ENCODE results near the gene RPP25L. TPM values are rescaled to one million over a fixed set of nuclear protein-coding genes. Genes with fewer than 3 reads are reported as not detected.

RPP25L gene
- total and polyA plus RNA-seq, 4 donors, result 6.0 to 17.3 (median 13.0) TPM

DNA sequence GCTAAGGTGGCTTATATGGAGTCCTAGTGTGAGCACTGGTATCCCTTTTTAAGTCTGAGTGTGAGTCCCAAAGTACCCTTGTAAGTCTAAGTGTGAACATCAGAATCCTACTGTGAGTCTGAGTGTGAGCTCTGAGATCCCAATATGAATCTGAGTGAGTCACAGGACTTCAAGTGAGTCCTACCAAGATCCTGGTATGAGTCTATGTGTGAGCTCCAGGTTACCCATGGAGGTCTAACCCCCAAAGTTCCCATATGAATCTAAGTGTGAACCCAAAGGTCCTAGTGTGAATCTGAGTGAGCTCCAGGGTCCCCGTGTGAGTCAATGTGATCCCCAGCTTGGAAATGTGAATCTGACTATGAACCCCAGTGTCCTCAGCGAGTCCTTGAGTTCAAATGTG, 24.6 kb downstream of the RPP25L start:
- Histone ChIP-seq H3K4me1 (ENCODE audit: control insufficient read depth in 1 of 2, insufficient read depth in 2 of 2, low read length in 2 of 2) (no peaks in the 10 kb centered on the region), H3K9me3 (ENCODE audit: control insufficient read depth, low read length) (no peaks in the 10 kb centered on the region), H3K36me3 (ENCODE audit: control insufficient read depth in 1 of 2, insufficient read depth in 2 of 2, low read length in 1 of 2) (no peaks in the 10 kb centered on the region), H3K4me3 (ENCODE audit: low read length in 2 of 2) (no peak overlapping the region), H3K27ac (ENCODE audit: low read depth in 1 of 2, low read length in 2 of 2) (no peak overlapping the region), H3K27me3 (ENCODE audit: control insufficient read depth in 1 of 2, insufficient read depth in 2 of 2, low read length in 1 of 2) (no peaks in the 10 kb centered on the region)
- ATAC-seq (ENCODE audit: low FRiP score) (no peak), DNase-seq (no peak)
- intact Hi-C loops (cut with DNase I), result no loop called here
- WGBS, 2 donors, result 53 to 61% methylated on average over 2 of the region's 2 CpGs

DNA sequence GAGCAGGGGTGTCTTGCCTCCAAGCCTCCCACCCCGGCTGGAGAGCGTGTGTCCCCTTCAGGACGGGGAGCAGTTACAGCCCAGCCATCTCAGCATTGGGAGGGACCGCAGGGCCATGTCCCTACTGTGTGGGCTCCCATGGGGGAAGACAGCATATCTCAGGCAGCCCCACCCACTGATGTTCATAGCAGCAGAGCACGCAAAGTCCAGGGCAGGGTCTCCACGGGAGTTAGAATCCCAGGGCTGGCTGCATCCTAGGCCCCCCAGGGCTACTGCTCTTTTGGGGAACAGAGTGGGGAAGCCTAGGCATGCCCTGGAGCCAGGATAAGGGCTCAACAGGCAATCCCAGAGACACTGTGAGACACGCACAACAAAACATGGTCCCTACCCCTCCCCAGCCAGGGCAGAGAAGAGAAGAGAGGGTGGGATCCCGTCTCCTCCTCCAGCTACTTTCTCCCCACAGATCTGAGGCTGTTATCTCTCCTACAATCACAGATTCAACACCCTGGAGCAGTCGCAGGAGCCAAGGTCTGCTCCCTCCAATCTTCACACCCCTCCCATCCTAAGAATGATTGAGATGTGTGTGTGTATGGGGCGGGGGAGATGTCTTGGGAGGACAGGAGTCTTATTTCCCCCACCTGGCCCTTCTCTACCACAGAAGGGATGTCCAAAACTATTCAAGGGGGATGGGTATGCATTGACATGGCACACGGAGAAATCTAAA, 25.8 kb downstream of the RPP25L start:
- no peak for ATAC-seq (ENCODE audit: low FRiP score)
- 22 to 31% methylated on average over 11 of the region's 11 CpGs for WGBS, 2 donors
- Histone ChIP-seq H3K4me1 (ENCODE audit: control insufficient read depth in 1 of 2, insufficient read depth in 2 of 2, low read length in 2 of 2) (no peaks in the 10 kb centered on the region), H3K4me3 (ENCODE audit: low read length in 2 of 2) (no peak overlapping the region), H3K36me3 (ENCODE audit: control insufficient read depth in 1 of 2, insufficient read depth in 2 of 2, low read length in 1 of 2) (no peaks in the 10 kb centered on the region), H3K27ac (ENCODE audit: low read depth in 1 of 2, low read length in 2 of 2) (no peak overlapping the region), H3K9me3 (ENCODE audit: control insufficient read depth, low read length) (no peaks in the 10 kb centered on the region), H3K27me3 (ENCODE audit: control insufficient read depth in 1 of 2, insufficient read depth in 2 of 2, low read length in 1 of 2) (no peaks in the 10 kb centered on the region)
- intact Hi-C loops (cut with DNase I), result no loop called here
- peak in 1 of 2 donors; percentile 10 for DNase-seq

DNA sequence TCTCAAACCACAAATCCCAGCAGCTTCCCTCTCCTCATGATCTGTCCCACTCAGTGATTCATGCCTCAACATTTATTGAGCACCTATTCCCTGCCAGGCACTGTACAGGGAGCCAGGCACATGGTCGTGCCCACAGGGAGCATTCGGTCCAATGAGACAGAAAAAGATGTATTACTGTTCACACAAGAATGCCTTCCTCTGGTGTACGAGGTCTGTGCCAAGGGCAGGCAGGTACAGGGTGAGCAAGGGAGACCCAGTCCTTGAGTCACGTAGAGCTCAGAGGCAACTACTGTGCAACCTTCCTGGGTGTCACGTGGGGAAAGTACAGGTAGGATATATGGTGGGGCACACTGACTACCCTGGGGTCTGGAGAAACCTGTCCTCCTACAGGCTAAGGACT, 26.9 kb downstream of the RPP25L start:
- Histone ChIP-seq H3K27me3 (ENCODE audit: control insufficient read depth in 1 of 2, insufficient read depth in 2 of 2, low read length in 1 of 2) (no peaks in the 10 kb centered on the region), H3K27ac (ENCODE audit: low read depth in 1 of 2, low read length in 2 of 2) (no peak overlapping the region), H3K4me3 (ENCODE audit: low read length in 2 of 2) (no peak overlapping the region), H3K4me1 (ENCODE audit: control insufficient read depth in 1 of 2, insufficient read depth in 2 of 2, low read length in 2 of 2) (no peaks in the 10 kb centered on the region), H3K9me3 (ENCODE audit: control insufficient read depth, low read length) (no peaks in the 10 kb centered on the region), H3K36me3 (ENCODE audit: control insufficient read depth in 1 of 2, insufficient read depth in 2 of 2, low read length in 1 of 2) (no peaks in the 10 kb centered on the region)
- 69 to 72% methylated on average over 5 of the region's 5 CpGs for WGBS, 2 donors
- ATAC-seq (ENCODE audit: low FRiP score) (no peak), DNase-seq (peak in 1 of 2 donors; percentile 14)
- intact Hi-C loops (cut with DNase I), result no loop called here

DNA sequence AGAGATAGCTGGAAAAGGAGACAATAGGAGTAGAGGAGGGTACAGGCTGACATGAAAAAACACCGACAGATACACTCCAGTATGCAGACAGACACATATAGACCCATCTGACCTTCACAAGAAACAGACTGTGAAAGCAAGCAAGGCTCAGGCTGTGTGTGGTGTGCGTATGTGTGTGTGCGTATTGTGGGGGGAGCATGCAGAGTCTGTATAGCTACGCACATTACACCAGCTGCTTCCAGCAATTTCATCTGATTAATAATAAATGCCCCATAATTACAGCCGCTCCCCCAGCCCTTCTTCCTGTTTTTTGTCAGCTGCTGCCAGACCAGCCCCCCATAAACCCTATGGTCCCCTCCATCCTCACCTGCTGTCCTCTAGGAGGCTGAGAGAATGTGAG, 29.1 kb downstream of the RPP25L start:
- ATAC-seq (ENCODE audit: low FRiP score) (no peak), DNase-seq (no peak)
- 97 to 98% methylated on average over 5 of the region's 5 CpGs for WGBS, 2 donors
- H3K27me3 ChIP-seq (ENCODE audit: control insufficient read depth in 1 of 2, insufficient read depth in 2 of 2, low read length in 1 of 2), result no peaks in the 10 kb centered on the region
- H3K4me3 ChIP-seq (ENCODE audit: low read length in 2 of 2), result no peak overlapping the region
- H3K27ac ChIP-seq (ENCODE audit: low read depth in 1 of 2, low read length in 2 of 2), result no peak overlapping the region
- no peaks in the 10 kb centered on the region for H3K36me3 ChIP-seq (ENCODE audit: control insufficient read depth in 1 of 2, insufficient read depth in 2 of 2, low read length in 1 of 2)
- intact Hi-C loops (cut with DNase I), result no loop called here
- no peaks in the 10 kb centered on the region for H3K4me1 ChIP-seq (ENCODE audit: control insufficient read depth in 1 of 2, insufficient read depth in 2 of 2, low read length in 2 of 2)
- H3K9me3 ChIP-seq (ENCODE audit: control insufficient read depth, low read length), result no peaks in the 10 kb centered on the region

DNA sequence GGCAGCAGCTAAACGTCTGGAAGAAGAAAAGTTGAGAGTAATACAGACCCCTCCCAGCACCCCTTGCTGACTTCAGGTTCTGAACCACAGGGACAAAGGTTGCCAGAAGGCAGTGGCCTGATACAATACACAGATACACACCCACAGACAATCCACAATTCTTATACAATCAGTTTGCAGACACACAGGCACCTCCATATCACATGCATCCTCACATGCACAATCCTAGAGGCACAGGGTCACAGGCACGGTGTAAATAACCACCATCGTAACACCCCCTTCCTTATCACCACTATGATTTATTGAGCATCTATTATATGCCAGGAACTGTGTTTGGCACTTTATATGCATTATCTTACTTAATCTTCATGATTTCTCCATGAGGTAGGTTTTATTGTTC, 30.6 kb downstream of the RPP25L start:
- intact Hi-C loops (cut with DNase I), result no loop called here
- 86 to 91% methylated on average over 3 of the region's 3 CpGs for WGBS, 2 donors
- no peaks in the 10 kb centered on the region for H3K36me3 ChIP-seq (ENCODE audit: control insufficient read depth in 1 of 2, insufficient read depth in 2 of 2, low read length in 1 of 2)
- no peak overlapping the region for H3K27ac ChIP-seq (ENCODE audit: low read depth in 1 of 2, low read length in 2 of 2)
- DNase-seq, result no peak
- H3K4me3 ChIP-seq (ENCODE audit: low read length in 2 of 2), result no peak overlapping the region
- ATAC-seq (ENCODE audit: low FRiP score), result no peak
- no peaks in the 10 kb centered on the region for H3K4me1 ChIP-seq (ENCODE audit: control insufficient read depth in 1 of 2, insufficient read depth in 2 of 2, low read length in 2 of 2)
- H3K9me3 ChIP-seq (ENCODE audit: control insufficient read depth, low read length), result no peaks in the 10 kb centered on the region
- no peaks in the 10 kb centered on the region for H3K27me3 ChIP-seq (ENCODE audit: control insufficient read depth in 1 of 2, insufficient read depth in 2 of 2, low read length in 1 of 2)

DNA sequence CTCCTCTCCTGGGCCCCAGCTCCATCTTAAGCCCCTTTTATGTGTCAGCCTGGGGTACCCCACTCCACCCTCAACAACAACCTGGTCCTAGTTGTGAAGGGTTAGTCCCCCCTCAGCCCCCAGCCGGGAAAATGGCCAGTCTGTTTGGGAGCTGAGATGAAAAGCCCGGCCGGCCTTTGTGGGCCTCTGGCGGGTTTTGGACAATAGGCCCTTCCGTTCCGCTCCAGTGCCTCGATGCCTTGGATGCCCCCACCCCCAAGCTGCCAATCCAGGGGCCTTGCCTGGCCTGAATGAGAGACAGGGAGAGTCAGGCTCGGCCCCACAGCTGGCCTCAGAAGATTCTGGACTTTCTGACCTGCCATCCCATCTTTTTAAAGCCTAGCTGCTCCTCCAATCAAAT, 31.5 kb downstream of the RPP25L start:
- Histone ChIP-seq H3K4me3 (ENCODE audit: low read length in 2 of 2) (no peak overlapping the region), H3K27ac (ENCODE audit: low read depth in 1 of 2, low read length in 2 of 2) (no peak overlapping the region), H3K36me3 (ENCODE audit: control insufficient read depth in 1 of 2, insufficient read depth in 2 of 2, low read length in 1 of 2) (no peaks in the 10 kb centered on the region), H3K4me1 (ENCODE audit: control insufficient read depth in 1 of 2, insufficient read depth in 2 of 2, low read length in 2 of 2) (no peaks in the 10 kb centered on the region), H3K27me3 (ENCODE audit: control insufficient read depth in 1 of 2, insufficient read depth in 2 of 2, low read length in 1 of 2) (no peaks in the 10 kb centered on the region), H3K9me3 (ENCODE audit: control insufficient read depth, low read length) (no peaks in the 10 kb centered on the region)
- ATAC-seq (ENCODE audit: low FRiP score) (no peak), DNase-seq (no peak)
- intact Hi-C loops (cut with DNase I), result no loop called here
- WGBS, 2 donors, result 83 to 92% methylated on average over 8 of the region's 8 CpGs

DNA sequence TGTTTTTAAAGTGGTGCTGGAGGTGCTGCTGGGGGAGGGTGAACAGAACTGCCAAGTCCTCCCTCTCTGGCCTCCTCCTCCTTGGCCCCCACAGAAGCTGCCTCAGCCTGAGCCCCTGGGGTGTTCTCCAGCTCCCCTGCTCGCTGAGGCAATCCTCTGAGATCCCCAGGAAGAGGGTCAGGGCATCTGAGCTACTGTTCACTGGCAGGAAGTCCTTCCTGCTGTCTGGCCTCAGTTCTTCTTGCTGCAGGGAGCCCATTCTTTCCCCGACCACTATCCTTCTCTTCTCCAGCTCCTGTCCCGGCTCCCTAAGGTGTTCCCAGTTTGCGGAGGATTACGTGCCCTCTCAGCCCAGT, 32.1 kb downstream of the RPP25L start:
- H3K4me1 ChIP-seq (ENCODE audit: control insufficient read depth in 1 of 2, insufficient read depth in 2 of 2, low read length in 2 of 2), result no peaks in the 10 kb centered on the region
- 91 to 93% methylated on average over 5 of the region's 5 CpGs for WGBS, 2 donors

DNA sequence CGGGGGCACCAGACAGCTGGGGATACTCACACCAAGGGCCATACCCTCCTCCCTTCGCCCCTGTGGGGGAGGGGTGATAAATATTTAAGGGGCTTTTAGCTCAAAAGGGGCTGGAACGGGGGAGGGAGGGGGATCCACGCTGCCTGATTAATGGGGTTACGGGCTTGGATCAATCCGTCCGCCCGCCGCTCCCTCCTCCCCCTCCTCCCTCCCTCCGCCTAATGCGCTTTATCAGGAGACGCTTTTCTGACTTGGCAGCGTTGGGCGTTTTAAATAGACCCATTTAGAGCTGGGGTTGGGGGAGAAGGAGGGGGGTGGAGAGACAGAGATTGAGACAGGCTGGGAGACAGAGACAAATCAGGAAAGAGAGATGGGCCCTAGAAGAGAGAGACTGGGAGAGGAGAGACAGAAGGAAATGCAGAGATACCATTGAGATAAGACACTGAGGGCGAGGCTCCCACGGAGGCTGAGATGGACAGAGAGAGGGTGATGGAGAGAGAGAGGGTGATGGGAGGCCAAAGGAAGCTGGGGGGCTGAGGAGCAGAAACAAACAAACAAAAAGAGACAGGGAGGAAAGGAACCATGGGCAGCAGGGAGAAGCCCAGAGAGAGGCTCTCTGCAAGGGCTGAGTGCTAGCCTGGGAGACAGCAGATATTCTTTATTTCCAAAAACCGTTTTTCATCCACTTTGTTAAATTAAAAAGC, 32.6 kb downstream of the RPP25L start:
- no peaks in the 10 kb centered on the region for H3K36me3 ChIP-seq (ENCODE audit: control insufficient read depth in 1 of 2, insufficient read depth in 2 of 2, low read length in 1 of 2)
- no peak for ATAC-seq (ENCODE audit: low FRiP score)
- 14 to 15% methylated on average over 15 to 17 of the region's 17 CpGs for WGBS, 2 donors
- H3K4me3 ChIP-seq (ENCODE audit: low read length in 2 of 2), result no peak overlapping the region
- no peak overlapping the region for H3K27ac ChIP-seq (ENCODE audit: low read depth in 1 of 2, low read length in 2 of 2)
- no peak for DNase-seq
- H3K4me1 ChIP-seq (ENCODE audit: control insufficient read depth in 1 of 2, insufficient read depth in 2 of 2, low read length in 2 of 2), result no peaks in the 10 kb centered on the region
- intact Hi-C loops (cut with DNase I), result no loop called here
- no peaks in the 10 kb centered on the region for H3K9me3 ChIP-seq (ENCODE audit: control insufficient read depth, low read length)
- H3K27me3 ChIP-seq (ENCODE audit: control insufficient read depth in 1 of 2, insufficient read depth in 2 of 2, low read length in 1 of 2), result no peaks in the 10 kb centered on the region

More for the DNA sequence above, 32.1 kb downstream of the RPP25L start:
- Histone ChIP-seq H3K4me3 (ENCODE audit: low read length in 2 of 2) (no peak overlapping the region), H3K27me3 (ENCODE audit: control insufficient read depth in 1 of 2, insufficient read depth in 2 of 2, low read length in 1 of 2) (no peaks in the 10 kb centered on the region), H3K27ac (ENCODE audit: low read depth in 1 of 2, low read length in 2 of 2) (no peak overlapping the region), H3K9me3 (ENCODE audit: control insufficient read depth, low read length) (no peaks in the 10 kb centered on the region), H3K36me3 (ENCODE audit: control insufficient read depth in 1 of 2, insufficient read depth in 2 of 2, low read length in 1 of 2) (no peaks in the 10 kb centered on the region)
- ATAC-seq (ENCODE audit: low FRiP score), result no peak
- no peak for DNase-seq
- intact Hi-C loops (cut with DNase I), result no loop called here

All from aorta (tissue), 5 donors.